ENCODE measurements around the gene C5orf24. TPM values are rescaled to one million over a fixed set of nuclear protein-coding genes. Genes with fewer than 3 reads are reported as not detected.

The C5orf24 gene
- total and polyA plus RNA-seq, 2 donors (not counting 1 experiment from before 2014, with no cell fraction given), result 13.0 to 38.2 TPM

GRCh38 chr5:134902071-134902801 lies 56.5 kb downstream of the C5orf24 start:
- H3K4me2 ChIP-seq (replicated peaks; ENCODE audit: low read depth, low read length, poor library complexity, severe bottlenecking), result peak overlapping the region; percentile 67
- POLR2A ChIA-PET, result interaction anchor here (0.8 to 2.5 kb wide), 4 partner anchors 28 to 164 kb away, joined by 4 to 9 read pairs (median 6); partner anchors contain the start of genes C5orf24, CAMLG and TXNDC15
- H4K20me1 ChIP-seq (ENCODE audit: control insufficient read depth, insufficient read depth, low read length, poor library complexity, severe bottlenecking), result no peaks in the 10 kb centered on the region
- peaks cover 5 to 15% of the 10 kb centered on the region in 2 experiments for H3K36me3 ChIP-seq (replicated peaks in 1 of 2; ENCODE audit: control extremely low read depth in 1 of 2, control insufficient read depth in 1 of 2, extremely low read depth in 1 of 2, insufficient read depth in 2 of 2, low read length in 1 of 2)
- H3K79me2 ChIP-seq (ENCODE audit: control insufficient read depth, insufficient read depth, low read length), result peaks cover 5% of the 10 kb centered on the region
- peak overlapping the region; percentile 87 to 96 for H3K27ac ChIP-seq (ENCODE audit: low read length in 2 of 2)
- WGBS (ENCODE audit: insufficient coverage), result 58% methylated on average over 5 of the region's 10 CpGs
- no peaks in the 10 kb centered on the region for H3K27me3 ChIP-seq (replicated peaks in 1 of 4; ENCODE audit: control extremely low read depth in 1 of 4, control insufficient read depth in 3 of 4, insufficient read depth in 4 of 4, low read length in 3 of 4)
- H3K27ac Mint-ChIP-seq, result peak overlapping the region; percentile 93
- CTCF ChIA-PET, result interaction anchor here (0.7 to 8.4 kb wide), 13 partner anchors 10 to 676 kb away, joined by 3 to 93 read pairs (median 4); partner anchors contain the start of genes C5orf24, CAMLG, DDX46 and PPP2CA
- peak; percentile 87 for DNase-seq
- H3K27me3 Mint-ChIP-seq, result no peaks in the 10 kb centered on the region
- peaks cover 0 to 17% (median 0%) of the 10 kb centered on the region in 3 donors for H3K9me3 ChIP-seq (ENCODE audit: control extremely low read depth in 1 of 3, control insufficient read depth in 2 of 3, insufficient read depth in 1 of 3, low read length in 2 of 3)
- intact Hi-C loops (cut with micrococcal nuclease), result loop anchor here (10.0 kb wide), 1 partner anchor 377 kb away; the partner anchor contains the start of gene JADE2
- H3K4me3 ChIP-seq (ENCODE audit: control extremely low read depth in 1 of 5, extremely low read depth in 1 of 5, insufficient read depth in 1 of 5, low read depth in 2 of 5, low read length in 4 of 5), result peak overlapping the region in 4 of 5 experiments; percentile 0 to 44 (median 21)
- peaks cover 35% of the 10 kb centered on the region for H3K4me1 Mint-ChIP-seq
- H2AFZ ChIP-seq (ENCODE audit: insufficient read depth, low read depth, low read length, poor library complexity, severe bottlenecking), result peak overlapping the region; percentile 48
- peak; percentile 32 for ATAC-seq (ENCODE audit: low read depth)
- peak overlapping the region; percentile 63 for H3K4me3 Mint-ChIP-seq
- H3K9ac ChIP-seq (ENCODE audit: low read length), result peak overlapping the region; percentile 50
- H3K4me1 ChIP-seq (ENCODE audit: control insufficient read depth in 2 of 2, insufficient read depth in 2 of 2, low read length in 2 of 2), result peaks cover 32 to 42% of the 10 kb centered on the region in 2 donors
- TF ChIP-seq EZH2 (IDR thresholded peaks at IDR 0.05; ENCODE audit: borderline replicate concordance, insufficient read depth, low read depth, low read length, poor library complexity, severe bottlenecking), result no peak
- TF ChIP-seq CTCF (IDR thresholded peaks at IDR 0.05), result no peak
- no peaks in the 10 kb centered on the region for H3K9me3 Mint-ChIP-seq (ENCODE audit: insufficient read depth)
